Subcutaneous preadipocyte (primary cell): ENCODE measurements around the gene LORICRIN. TPM values are rescaled to one million over a fixed set of nuclear protein-coding genes. Genes with fewer than 3 reads are reported as not detected.

ENCODE experiments used
- total RNA-seq: library from RNA; depleted of rRNA; stranded (reverse); fragments of >200 nt; gene quantifications from 2 replicates; pipeline ENCODE4 v1.2.3, GENCODE V29; 2012

The LORICRIN gene, protein sequence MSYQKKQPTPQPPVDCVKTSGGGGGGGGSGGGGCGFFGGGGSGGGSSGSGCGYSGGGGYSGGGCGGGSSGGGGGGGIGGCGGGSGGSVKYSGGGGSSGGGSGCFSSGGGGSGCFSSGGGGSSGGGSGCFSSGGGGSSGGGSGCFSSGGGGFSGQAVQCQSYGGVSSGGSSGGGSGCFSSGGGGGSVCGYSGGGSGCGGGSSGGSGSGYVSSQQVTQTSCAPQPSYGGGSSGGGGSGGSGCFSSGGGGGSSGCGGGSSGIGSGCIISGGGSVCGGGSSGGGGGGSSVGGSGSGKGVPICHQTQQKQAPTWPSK
- total RNA-seq, result not detected in 2 replicates

DNA sequence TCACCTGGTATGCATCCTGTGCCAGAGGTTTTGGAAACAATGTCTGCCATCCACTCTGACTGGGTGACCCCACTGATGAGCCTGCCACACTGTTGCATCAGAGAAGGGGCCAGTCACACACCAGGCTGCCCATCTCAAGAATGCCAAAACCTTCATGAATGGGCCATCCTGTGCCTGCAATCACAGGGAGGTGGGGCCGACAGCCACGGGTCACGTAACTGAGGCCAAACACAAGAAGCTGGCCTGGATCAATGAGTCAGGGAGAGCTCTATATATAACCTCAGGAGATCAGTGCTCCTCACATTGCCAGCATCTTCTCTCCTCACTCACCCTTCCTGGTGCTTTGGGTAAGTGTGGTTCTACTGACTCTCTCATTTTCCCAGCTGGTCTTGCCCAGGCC is at the start of gene LORICRIN:
LORICRIN (plus strand) TSS at position 301 of the 400 bp plus-strand sequence. CDS start 1,263 bp downstream, outside the sequence.

GRCh38 chr1:153217212-153217611 is 42.3 kb upstream of the LORICRIN start, which contains the start of gene PRR9:
Gene PRR9 (plus strand): TSS chr1:153217584. CDS start chr1:153218145, 561 bp downstream.

Other genes starting within 250 kb of the LORICRIN start
- gene SPRR1B, start 228.5 kb upstream of the LORICRIN start, total RNA-seq, result not detected in 2 replicates
- not detected in 2 replicates for gene SPRR2D, start 218.6 kb upstream of the LORICRIN start, total RNA-seq
- not detected in 2 replicates for gene SPRR2A, start 202.2 kb upstream of the LORICRIN start, total RNA-seq
- not detected in 2 replicates for gene SPRR2B, start 188.1 kb upstream of the LORICRIN start, total RNA-seq
- gene SPRR2E, start 165.2 kb upstream of the LORICRIN start, total RNA-seq, result not detected in 2 replicates
- gene SPRR2F, start 146.2 kb upstream of the LORICRIN start, total RNA-seq, result not detected in 2 replicates
- not detected in 2 replicates for gene SPRR2G, start 108.8 kb upstream of the LORICRIN start, total RNA-seq
- gene LELP1, start 56.3 kb upstream of the LORICRIN start, total RNA-seq, result not detected in 2 replicates
- gene PRR9, start 42.1 kb upstream of the LORICRIN start, total RNA-seq, result not detected in 2 replicates
- not detected in 2 replicates for gene PGLYRP3, start 53.3 kb downstream of the LORICRIN start, total RNA-seq
- not detected in 2 replicates for gene PGLYRP4, start 89.2 kb downstream of the LORICRIN start, total RNA-seq
- not detected in 2 replicates for gene S100A9, start 98.2 kb downstream of the LORICRIN start, total RNA-seq
- gene S100A12, start 115.9 kb downstream of the LORICRIN start, total RNA-seq, result not detected in 2 replicates
- gene S100A8, start 131.4 kb downstream of the LORICRIN start, total RNA-seq, result not detected in 2 replicates
- gene S100A7A, start 156.8 kb downstream of the LORICRIN start, total RNA-seq, result not detected in 2 replicates
- gene S100A7, start 201.0 kb downstream of the LORICRIN start, total RNA-seq, result not detected in 2 replicates